ENCODE results near the gene GAA. TPM values are rescaled to one million over a fixed set of nuclear protein-coding genes. Genes with fewer than 3 reads are reported as not detected.
A peak's percentile ranks its signal among the peaks of the same experiment; 100 is the strongest.

The GAA gene
- total and polyA plus RNA-seq, 2 of the 13 experiments (the other 11 are each of a cell fraction or from before 2014, with no cell fraction given): 21.6 to 36.4 TPM

GRCh38 chr17:80147035-80147822 lies 45.8 kb downstream of the GAA start, which contains the start of gene EIF4A3 (continued):
- TF ChIP-seq ZNF770 (CRISPR knock-in tag; IDR thresholded peaks at IDR 0.05): no peak
- TF ChIP-seq ZNF773 (CRISPR knock-in tag; IDR thresholded peaks at IDR 0.05; ENCODE audit: borderline replicate concordance): no peak
- TF ChIP-seq, protein P1, sequence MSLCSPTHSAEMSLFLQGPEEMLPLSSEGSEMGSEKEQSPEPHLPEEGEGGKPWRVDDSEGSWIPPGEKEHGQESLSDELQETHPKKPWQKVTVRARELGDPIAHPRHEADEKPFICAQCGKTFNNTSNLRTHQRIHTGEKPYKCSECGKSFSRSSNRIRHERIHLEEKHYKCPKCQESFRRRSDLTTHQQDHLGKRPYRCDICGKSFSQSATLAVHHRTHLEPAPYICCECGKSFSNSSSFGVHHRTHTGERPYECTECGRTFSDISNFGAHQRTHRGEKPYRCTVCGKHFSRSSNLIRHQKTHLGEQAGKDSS (CRISPR knock-in tag; IDR thresholded peaks at IDR 0.05; ENCODE audit: borderline replicate concordance, low read depth): peak; percentile 99
- no peak for TF ChIP-seq ARNT (IDR thresholded peaks at IDR 0.05)
- TF ChIP-seq LBX2 (CRISPR knock-in tag; IDR thresholded peaks at IDR 0.05; ENCODE audit: borderline replicate concordance): 0 out of 2 replicates have a peak, but pooled peaks have one; percentile 89
- TF ChIP-seq NKX3-1 (CRISPR knock-in tag; IDR thresholded peaks at IDR 0.05): peak; percentile 76; the same call in 1 of the 2 replicates
- peak; percentile 98 for TF ChIP-seq ZNF768 (CRISPR knock-in tag; IDR thresholded peaks at IDR 0.05)
- peak; percentile 92 for TF ChIP-seq FOXC1 (CRISPR knock-in tag; IDR thresholded peaks at IDR 0.05; ENCODE audit: borderline replicate concordance)
- TF ChIP-seq WIZ (CRISPR knock-in tag; IDR thresholded peaks at IDR 0.05): no peak; the same call in 1 of the 2 replicates
- TF ChIP-seq MAF1 (CRISPR knock-in tag; IDR thresholded peaks at IDR 0.05; ENCODE audit: borderline replicate concordance): peak; percentile 83
- TF ChIP-seq MAX (IDR thresholded peaks at IDR 0.05): peak; percentile 93
- TF ChIP-seq, protein P2, sequence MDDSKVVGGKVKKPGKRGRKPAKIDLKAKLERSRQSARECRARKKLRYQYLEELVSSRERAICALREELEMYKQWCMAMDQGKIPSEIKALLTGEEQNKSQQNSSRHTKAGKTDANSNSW (CRISPR knock-in tag; IDR thresholded peaks at IDR 0.05; ENCODE audit: borderline replicate concordance): peak; percentile 28; the same call in 1 of the 2 replicates
- TF ChIP-seq FOSL2 (CRISPR knock-in tag; IDR thresholded peaks at IDR 0.05): peak; percentile 28
- TF ChIP-seq, protein P3, sequence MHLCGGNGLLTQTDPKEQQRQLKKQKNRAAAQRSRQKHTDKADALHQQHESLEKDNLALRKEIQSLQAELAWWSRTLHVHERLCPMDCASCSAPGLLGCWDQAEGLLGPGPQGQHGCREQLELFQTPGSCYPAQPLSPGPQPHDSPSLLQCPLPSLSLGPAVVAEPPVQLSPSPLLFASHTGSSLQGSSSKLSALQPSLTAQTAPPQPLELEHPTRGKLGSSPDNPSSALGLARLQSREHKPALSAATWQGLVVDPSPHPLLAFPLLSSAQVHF (CRISPR knock-in tag; IDR thresholded peaks at IDR 0.05): peak; percentile 38
- peak; percentile 89; the same call in 1 of the 2 replicates for TF ChIP-seq MTF2 (CRISPR knock-in tag; IDR thresholded peaks at IDR 0.05; ENCODE audit: borderline replicate concordance)
- TF ChIP-seq, protein P4, sequence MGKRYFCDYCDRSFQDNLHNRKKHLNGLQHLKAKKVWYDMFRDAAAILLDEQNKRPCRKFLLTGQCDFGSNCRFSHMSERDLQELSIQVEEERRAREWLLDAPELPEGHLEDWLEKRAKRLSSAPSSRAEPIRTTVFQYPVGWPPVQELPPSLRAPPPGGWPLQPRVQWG (CRISPR knock-in tag; IDR thresholded peaks at IDR 0.05; ENCODE audit: borderline replicate concordance, low read depth): no peak
- TF ChIP-seq ZNF569 (CRISPR knock-in tag; IDR thresholded peaks at IDR 0.05; ENCODE audit: borderline replicate concordance): no peak; the same call in 1 of the 2 replicates
- peak; percentile 96 for TF ChIP-seq TOPORS (CRISPR knock-in tag; IDR thresholded peaks at IDR 0.05)
- TF ChIP-seq ZBED4 (CRISPR knock-in tag; IDR thresholded peaks at IDR 0.05; ENCODE audit: borderline replicate concordance): peak; percentile 41; the same call in 1 of the 2 replicates

All from HepG2 (cell line).